SK-N-SH (cell line): ENCODE measurements around the gene TNK2. TPM values are rescaled to one million over a fixed set of nuclear protein-coding genes. Genes with fewer than 3 reads are reported as not detected.

Source experiments
- CTCF ChIA-PET: fragments of 300-600, 350-600 bp; formaldehyde crosslinking; extraction: SDS; loops from one replicate; lab custom pipeline; 2021; lab: Yijun Ruan, JAX
- POLR2A ChIA-PET: fragments of 350-600 bp; sonication (Branson Sonifier 250); formaldehyde crosslinking; extraction: SDS; loops from one replicate; lab custom pipeline; 2020; ENCODE audit warnings: antibody characterized with exemption, inconsistent platforms; lab: Yijun Ruan, JAX
- DNase-seq: peaks from one replicate; pipeline ENCODE4 v3.0.0; 2012
- H2AFZ ChIP-seq: fragments of 200-600 bp; sonication (generic); 2 replicates; pipeline ENCODE4 v1.8.1; 2016; ENCODE audit warnings: antibody characterized with exemption, mild to moderate bottlenecking, low read depth
- H3F3A ChIP-seq: fragments of 200-600 bp; sonication (generic); replicated peaks from 2 replicates; pipeline ENCODE3; 2016; ENCODE audit warnings: antibody characterized with exemption, mild to moderate bottlenecking; ENCODE audit not compliant: insufficient read depth
- H3K27ac ChIP-seq, 2 experiments: fragments of 200-500 bp in 1 of 2; fragments of 200-600 bp in 1 of 2; sonication (Bioruptor generic) in 1 of 2; sonication (generic), shearing (Covaris generic) in 1 of 2; 2 replicates each; pipeline versions ENCODE4 v1.5.1 to v1.6.1; 2014 to 2016; ENCODE audit warnings: low read depth in 2 of 2, inconsistent platforms in 1 of 2, low read length in 1 of 2, mild to moderate bottlenecking in 1 of 2, mixed read lengths in 1 of 2
- H3K27me3 ChIP-seq: fragments of 200-600 bp; sonication (generic), shearing (Covaris generic); 2 replicates; pipeline ENCODE4 v1.6.1; 2016; ENCODE audit warnings: mixed run types; ENCODE audit not compliant: insufficient read depth
- H3K36me3 ChIP-seq, 2 experiments: fragments of 200-500 bp in 1 of 2; fragments of 200-600 bp in 1 of 2; sonication (Bioruptor generic) in 1 of 2; sonication (generic) in 1 of 2; replicated peaks in 1 of 2; 2 replicates each; pipeline versions ENCODE3 to v1.5.1; 2014 to 2016; ENCODE audit warnings: low read length in 1 of 2, mild to moderate bottlenecking in 1 of 2; ENCODE audit not compliant: insufficient read depth in 2 of 2, control insufficient read depth in 1 of 2
- H3K4me1 ChIP-seq, 2 experiments: fragments of 200-500 bp in 1 of 2; fragments of 200-600 bp in 1 of 2; sonication (Bioruptor generic) in 1 of 2; sonication (generic), shearing (Covaris generic) in 1 of 2; 2 replicates each; pipeline versions ENCODE4 v1.5.1 to v1.6.1; 2014 to 2016; ENCODE audit warnings: low read depth in 1 of 2, low read length in 1 of 2, mixed run types in 1 of 2; ENCODE audit not compliant: insufficient read depth in 2 of 2, control insufficient read depth in 1 of 2
- H3K4me2 ChIP-seq: fragments of 200-600 bp; sonication (generic), shearing (Covaris generic); 2 replicates; pipeline ENCODE4 v1.6.1; 2017; ENCODE audit warnings: mixed run types
- H3K4me3 ChIP-seq, 2 experiments: fragments of 200-500 bp in 1 of 2; fragments of 200-600 bp in 1 of 2; sonication (Bioruptor generic) in 1 of 2; sonication (generic), shearing (Covaris generic) in 1 of 2; 2 replicates each; pipeline versions ENCODE4 v1.5.1 to v1.8.1; 2014 to 2016; ENCODE audit warnings: low read depth in 2 of 2, inconsistent platforms in 1 of 2, low read length in 1 of 2, mild to moderate bottlenecking in 1 of 2, mixed read lengths in 1 of 2, moderate library complexity in 1 of 2
- H3K79me2 ChIP-seq: fragments of 200-600 bp; sonication (generic); 2 replicates; pipeline ENCODE4 v1.8.1; 2017; ENCODE audit warnings: mild to moderate bottlenecking; ENCODE audit not compliant: insufficient read depth
- H3K9ac ChIP-seq: fragments of 200-600 bp; sonication (generic); 2 replicates; pipeline ENCODE4 v1.6.1; 2017; ENCODE audit warnings: mixed run types
- H3K9me2 ChIP-seq: fragments of 200-600 bp; sonication (generic); 2 replicates; pipeline ENCODE4 v1.6.1; 2017; ENCODE audit warnings: mixed run types
- H3K9me3 ChIP-seq: fragments of 200-600 bp; sonication (generic); 2 replicates; pipeline ENCODE4 v1.6.1; 2017; ENCODE audit warnings: mixed run types, mild to moderate bottlenecking, moderate library complexity
- H4K20me1 ChIP-seq: fragments of 200-600 bp; sonication (generic); 2 replicates; pipeline ENCODE4 v1.6.1; 2017; ENCODE audit warnings: mild to moderate bottlenecking, mixed run types; ENCODE audit not compliant: insufficient read depth
- CHD2 ChIP-seq: fragments of 150-350 bp; IDR thresholded peaks from 2 replicates; pipeline ENCODE4 v1.6.1; 2018; ENCODE audit warnings: low read length; ENCODE audit not compliant: partially characterized antibody
- ELF1 ChIP-seq: IDR thresholded peaks from 2 replicates; pipeline ENCODE4 v1.4.0; 2012
- EP300 ChIP-seq, 2 experiments: IDR thresholded peaks; 2 replicates each; pipeline versions ENCODE4 v1.4.0 to v1.6.1; 2012; ENCODE audit warnings: borderline replicate concordance in 1 of 2, low read depth in 1 of 2, low read length in 1 of 2
- FOXM1 ChIP-seq: IDR thresholded peaks from 2 replicates; pipeline ENCODE4 v1.4.0; 2012; ENCODE audit warnings: low read depth, mild to moderate bottlenecking
- GABPA ChIP-seq: IDR thresholded peaks from 2 replicates; pipeline ENCODE4 v1.4.0; 2012; ENCODE audit warnings: low read depth, mild to moderate bottlenecking
- MXI1 ChIP-seq: IDR thresholded peaks from 2 replicates; pipeline ENCODE4 v1.6.1; 2012; ENCODE audit warnings: mild to moderate bottlenecking, low read depth, low read length, improper control_type of control experiment
- NFIC ChIP-seq: IDR thresholded peaks from 2 replicates; pipeline ENCODE4 v1.4.0; 2012; ENCODE audit warnings: borderline replicate concordance
- NRF1 ChIP-seq: IDR thresholded peaks from 2 replicates; pipeline ENCODE4 v1.6.1; 2012; ENCODE audit warnings: low read depth, mild to moderate bottlenecking, low read length
- RAD21 ChIP-seq: IDR thresholded peaks from 2 replicates; pipeline ENCODE4 v1.6.1; 2012; ENCODE audit warnings: mild to moderate bottlenecking, low read length
- RCOR1 ChIP-seq: fragments of 150-350 bp; IDR thresholded peaks from 2 replicates; pipeline ENCODE4 v1.6.1; 2017; ENCODE audit warnings: antibody characterized with exemption, low read length
- REST ChIP-seq: IDR thresholded peaks from 2 replicates; pipeline ENCODE4 v1.6.1; 2012; ENCODE audit warnings: mild to moderate bottlenecking, low read depth, low read length, moderate library complexity
- RFX5 ChIP-seq: IDR thresholded peaks from 2 replicates; pipeline ENCODE4 v1.6.1; 2012; ENCODE audit warnings: mild to moderate bottlenecking, improper control_type of control experiment, low read length
- SMC3 ChIP-seq: IDR thresholded peaks from 2 replicates; pipeline ENCODE4 v1.6.1; 2012; ENCODE audit warnings: low read depth, low read length, improper control_type of control experiment
- TAF1 ChIP-seq: IDR thresholded peaks from 2 replicates; pipeline ENCODE4 v1.6.1; 2012; ENCODE audit warnings: low read depth, mild to moderate bottlenecking, low read length, moderate library complexity, borderline replicate concordance
- TCF12 ChIP-seq: IDR thresholded peaks from 2 replicates; pipeline ENCODE4 v1.4.0; 2012
- TEAD4 ChIP-seq: IDR thresholded peaks from 2 replicates; pipeline ENCODE4 v1.4.0; 2012; ENCODE audit warnings: mild to moderate bottlenecking, borderline replicate concordance; ENCODE audit not compliant: insufficient read depth
- YY1 ChIP-seq: IDR thresholded peaks from 2 replicates; pipeline ENCODE4 v1.4.0; 2012; ENCODE audit warnings: low read depth, mild to moderate bottlenecking
- WGBS: methylation state at CpG from one replicate; pipeline ENCODE4 v1.1.6; 2017; ENCODE audit warnings: low lambda C conversion rate; 5-methylcytosine and 5-hydroxymethylcytosine counted together
- polyA plus RNA-seq, 3 experiments: library from polyadenylated mRNA; depleted of rRNA; stranded (reverse); fragments of >200 nt; gene quantifications; 2 replicates each; pipeline ENCODE4 v1.2.3, GENCODE V29; 2012
- TF ChIP-seq, protein P1 (sequence below): fragments of 150-350 bp; IDR thresholded peaks from 2 replicates; pipeline ENCODE4 v1.6.1; 2017; ENCODE audit warnings: antibody characterized with exemption, low read length, low read depth, borderline replicate concordance
- TF ChIP-seq, protein P2 (sequence below): IDR thresholded peaks from 2 replicates; pipeline ENCODE4 v1.4.0; 2012; ENCODE audit warnings: low read depth

Gene TNK2
- polyA plus RNA-seq, 1 of the 3 experiments (the other 2 are of a cell fraction) = 17.3 TPM

- H3F3A ChIP-seq = peaks cover 5% of the 10 kb centered on the region
- TF ChIP-seq, protein P1, sequence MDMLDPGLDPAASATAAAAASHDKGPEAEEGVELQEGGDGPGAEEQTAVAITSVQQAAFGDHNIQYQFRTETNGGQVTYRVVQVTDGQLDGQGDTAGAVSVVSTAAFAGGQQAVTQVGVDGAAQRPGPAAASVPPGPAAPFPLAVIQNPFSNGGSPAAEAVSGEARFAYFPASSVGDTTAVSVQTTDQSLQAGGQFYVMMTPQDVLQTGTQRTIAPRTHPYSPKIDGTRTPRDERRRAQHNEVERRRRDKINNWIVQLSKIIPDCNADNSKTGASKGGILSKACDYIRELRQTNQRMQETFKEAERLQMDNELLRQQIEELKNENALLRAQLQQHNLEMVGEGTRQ = no peak
- TF ChIP-seq CHD2 = no peak
- TF ChIP-seq TAF1 = no peak
- TF ChIP-seq RCOR1 = no peak
- no peak for TF ChIP-seq FOXM1
- no peak for TF ChIP-seq RAD21
- TF ChIP-seq, protein P2, sequence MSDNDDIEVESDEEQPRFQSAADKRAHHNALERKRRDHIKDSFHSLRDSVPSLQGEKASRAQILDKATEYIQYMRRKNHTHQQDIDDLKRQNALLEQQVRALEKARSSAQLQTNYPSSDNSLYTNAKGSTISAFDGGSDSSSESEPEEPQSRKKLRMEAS = no peak
- TF ChIP-seq NRF1 = no peak
- TF ChIP-seq REST = no peak
- TF ChIP-seq TCF12 = no peak
- TF ChIP-seq YY1 = no peak
- no peak for TF ChIP-seq GABPA
- no peak for TF ChIP-seq MXI1
- TF ChIP-seq ELF1 = no peak
- TF ChIP-seq RFX5 = no peak
- no peak for TF ChIP-seq NFIC
- no peak for TF ChIP-seq EP300 (IDR thresholded peaks at IDR 0.05; ENCODE audit: borderline replicate concordance in 1 of 2, low read depth in 1 of 2, low read length in 1 of 2)
- no peak for TF ChIP-seq SMC3
- TF ChIP-seq TEAD4 = no peak
- WGBS = 40% methylated on average over 1 of the region's 39 CpGs
These were observed 40.0 kb downstream of the TNK2 start for GRCh38 chr3:195868336-195868865.

More at GRCh38 chr3:195868336-195868865, 40.0 kb downstream of the TNK2 start:
- ChIA-PET CTCF (interaction anchor here (6.1 kb wide), 1 partner anchor 26 kb away, joined by 52 read pairs; no protein-coding TSS in a partner anchor), POLR2A (no interaction called here)
- Histone ChIP-seq H3K9me2 (no peaks in the 10 kb centered on the region), H3K27ac (no peak overlapping the region), H3K27me3 (no peaks in the 10 kb centered on the region), H3K9ac (no peak overlapping the region), H3K36me3 (peaks cover 0 to 61% of the 10 kb centered on the region in 2 experiments), H3K4me2 (no peak overlapping the region), H4K20me1 (no peaks in the 10 kb centered on the region), H3K4me1 (peaks cover 0 to under 1% of the 10 kb centered on the region in 2 experiments; a peak in 1 of 4 replicates), H3K79me2 (no peaks in the 10 kb centered on the region), H2AFZ (no peak overlapping the region), H3K9me3 (no peaks in the 10 kb centered on the region), H3K4me3 (no peak overlapping the region)
- peak; percentile 31 for DNase-seq
